Stimulated activated CD4-positive, alpha-beta T cell treated with anti-CD3 and anti-CD28 coated beads, Interleukin-15, amount 100 ng/mL, for 1 hour (primary cell): ENCODE measurements around the gene PKD2.

Experiments
- DNase-seq, 2 donors: peaks; one replicate each; pipeline ENCODE4 v3.0.0-alpha.2; 2020; ENCODE audit warnings: low read depth in 1 of 2, low spot score in 1 of 2

Gene PKD2

DNA sequence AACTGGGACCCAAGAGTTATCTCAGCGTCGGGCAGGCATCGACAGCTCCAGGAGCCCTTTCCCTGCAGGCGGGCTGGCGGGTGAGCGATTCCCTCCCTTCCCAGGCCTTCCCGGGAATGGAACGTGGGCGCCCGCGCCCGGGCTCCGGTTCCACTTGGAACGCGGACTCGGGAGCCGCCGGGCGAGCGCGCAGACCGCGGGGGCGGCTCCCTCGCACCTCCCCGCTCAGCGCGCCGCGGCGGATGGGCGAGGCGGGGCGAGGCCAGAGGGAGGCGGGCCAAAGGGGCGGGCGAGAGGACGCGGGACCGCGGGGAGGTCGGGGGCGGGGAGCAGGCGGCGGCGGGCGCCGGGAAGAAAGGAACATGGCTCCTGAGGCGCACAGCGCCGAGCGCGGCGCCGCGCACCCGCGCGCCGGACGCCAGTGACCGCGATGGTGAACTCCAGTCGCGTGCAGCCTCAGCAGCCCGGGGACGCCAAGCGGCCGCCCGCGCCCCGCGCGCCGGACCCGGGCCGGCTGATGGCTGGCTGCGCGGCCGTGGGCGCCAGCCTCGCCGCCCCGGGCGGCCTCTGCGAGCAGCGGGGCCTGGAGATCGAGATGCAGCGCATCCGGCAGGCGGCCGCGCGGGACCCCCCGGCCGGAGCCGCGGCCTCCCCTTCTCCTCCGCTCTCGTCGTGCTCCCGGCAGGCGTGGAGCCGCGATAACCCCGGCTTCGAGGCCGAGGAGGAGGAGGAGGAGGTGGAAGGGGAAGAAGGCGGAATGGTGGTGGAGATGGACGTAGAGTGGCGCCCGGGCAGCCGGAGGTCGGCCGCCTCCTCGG is at the start of gene PKD2:
PKD2 (plus strand) TSS at position 332 of the 818 bp plus-strand sequence; CDS start at position 431, 99 bp downstream.
- DNase-seq = peak; percentile 40 to 77

DNA sequence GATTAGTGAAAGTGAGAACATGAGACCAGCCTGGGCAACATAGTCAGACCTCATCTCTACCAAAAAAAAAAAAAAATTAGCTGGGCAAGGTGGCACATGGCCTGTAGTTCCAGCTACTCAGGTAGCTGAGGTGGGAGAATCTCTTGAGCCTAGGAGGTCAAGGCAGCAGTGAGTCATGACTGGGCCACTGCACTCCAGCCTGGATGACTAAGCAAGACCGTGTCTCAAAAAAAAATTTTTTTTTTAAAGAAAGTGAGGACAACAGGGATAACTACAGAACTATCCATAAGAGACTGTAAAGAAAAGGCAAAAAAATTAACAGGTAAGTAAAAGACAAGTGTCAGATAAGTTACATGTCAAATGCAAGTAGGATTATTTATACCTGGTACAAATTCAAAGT is 45.4 kb upstream of the PKD2 start:
- no peak for DNase-seq

DNA sequence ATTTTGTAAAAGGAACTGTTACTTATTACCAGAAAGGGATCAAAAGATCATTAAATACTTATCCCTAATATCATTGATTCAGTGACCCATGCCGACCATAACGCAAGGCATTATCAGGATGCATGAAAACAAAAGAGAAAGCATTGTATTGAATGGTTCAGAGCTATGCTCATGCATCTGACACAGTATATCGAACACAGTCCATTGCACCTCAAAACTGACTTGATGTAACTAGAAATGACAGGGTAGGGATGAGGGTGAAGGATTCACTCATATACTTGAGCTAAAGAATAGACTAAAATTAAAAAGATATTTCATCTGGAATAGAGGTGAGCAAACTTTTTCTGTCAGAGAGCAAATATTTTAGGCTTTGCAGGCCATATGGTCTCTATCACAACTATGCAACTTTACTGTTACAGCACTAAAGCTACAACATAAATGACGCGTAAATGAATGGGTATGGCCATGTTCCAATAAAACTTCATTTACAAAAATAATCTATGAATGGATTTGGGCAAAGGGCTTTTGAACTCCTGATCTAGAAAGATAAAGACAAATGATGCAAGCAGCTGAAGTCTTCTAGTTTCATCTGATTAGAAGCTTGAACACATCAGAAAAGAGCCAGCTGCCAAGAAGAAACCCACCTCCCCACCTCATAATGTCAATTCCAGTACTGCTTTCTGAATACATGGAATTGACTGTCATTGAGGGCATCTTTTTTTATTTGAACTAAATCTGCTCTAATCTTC is 44.9 kb upstream of the PKD2 start:
- no peak for DNase-seq

DNA sequence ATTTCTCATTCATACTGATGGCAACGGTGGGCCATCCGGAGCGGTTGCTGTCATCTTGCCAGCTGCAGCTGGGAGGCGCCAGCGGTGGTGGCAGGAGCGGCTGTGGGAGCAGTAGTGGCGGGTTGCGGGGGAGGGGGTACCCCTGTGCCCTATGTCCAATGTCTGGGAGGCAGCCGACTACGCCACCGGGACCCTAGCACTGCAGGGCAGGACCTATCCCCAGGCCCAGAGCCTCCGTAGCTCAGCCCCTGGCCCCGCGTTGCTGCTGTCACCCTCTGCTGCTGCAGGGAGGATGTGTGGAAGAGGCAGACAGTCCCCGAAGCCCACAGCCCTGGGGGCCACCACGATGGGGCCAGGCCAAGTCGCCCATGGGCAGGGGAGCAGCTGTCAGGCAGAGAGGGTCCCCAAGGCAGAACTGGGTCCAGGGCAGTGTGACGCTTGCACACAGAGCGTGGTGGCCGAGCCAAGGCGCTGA is 41.9 kb upstream of the PKD2 start:
- no peak for DNase-seq

DNA sequence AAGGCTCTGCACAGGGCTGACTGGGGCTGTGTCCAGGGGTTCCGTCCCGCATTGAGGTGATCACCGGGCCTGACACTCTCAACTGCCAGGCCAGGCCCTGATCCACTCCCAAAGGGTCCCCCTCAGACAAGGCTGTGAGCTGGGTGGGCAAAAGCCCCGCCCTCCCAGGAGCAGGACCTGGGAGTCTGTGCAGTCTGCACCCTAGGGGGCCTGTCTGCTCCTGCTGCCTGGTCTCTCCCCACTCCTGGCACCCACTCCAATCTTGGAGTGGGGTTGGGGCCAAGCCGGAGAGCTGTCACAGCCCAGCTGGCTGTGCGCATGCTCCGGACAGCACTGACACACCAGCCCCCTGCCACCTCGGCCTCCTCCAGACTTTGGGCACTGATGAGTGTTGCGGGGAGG is 41.3 kb upstream of the PKD2 start:
- no peak for DNase-seq

DNA sequence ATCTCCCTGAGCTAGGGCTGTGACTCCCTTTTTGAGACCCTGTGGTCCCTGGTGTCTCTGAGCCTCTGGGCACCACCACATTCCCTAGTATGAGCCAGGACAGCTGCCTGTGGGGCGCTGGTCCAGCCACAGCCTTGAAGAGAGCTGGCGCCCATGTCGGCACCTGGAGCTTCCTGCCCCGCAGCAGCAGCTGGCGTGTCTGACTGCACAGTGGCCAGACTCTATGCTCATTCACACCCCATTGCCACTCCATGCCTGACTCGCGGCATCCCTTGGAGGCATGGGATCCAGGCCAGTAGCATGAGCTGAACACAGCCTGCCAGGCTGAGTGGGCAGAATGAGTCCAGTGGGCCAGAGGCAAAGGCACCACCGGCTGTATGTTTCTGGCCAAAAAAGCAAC is 40.2 kb upstream of the PKD2 start:
- DNase-seq = no peak

DNA sequence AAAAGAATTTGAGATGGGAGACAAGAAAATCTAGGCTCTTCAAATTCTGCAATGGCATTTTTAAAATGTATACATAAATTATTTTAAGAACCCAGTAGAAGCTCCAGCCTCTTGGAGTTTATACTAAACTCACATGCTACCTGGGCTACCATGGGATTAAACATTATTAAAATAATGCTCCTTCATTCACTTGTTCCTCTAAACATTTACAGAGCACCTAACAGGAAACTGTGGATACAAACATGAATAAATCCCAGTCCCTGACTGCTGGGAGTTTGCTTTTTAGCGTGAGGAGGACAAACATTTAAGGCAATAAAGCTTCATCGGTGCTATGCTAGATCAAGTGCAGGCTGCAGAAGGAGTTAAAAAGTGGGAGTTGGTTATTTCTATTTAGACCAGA is 37.3 kb upstream of the PKD2 start:
- DNase-seq = no peak

DNA sequence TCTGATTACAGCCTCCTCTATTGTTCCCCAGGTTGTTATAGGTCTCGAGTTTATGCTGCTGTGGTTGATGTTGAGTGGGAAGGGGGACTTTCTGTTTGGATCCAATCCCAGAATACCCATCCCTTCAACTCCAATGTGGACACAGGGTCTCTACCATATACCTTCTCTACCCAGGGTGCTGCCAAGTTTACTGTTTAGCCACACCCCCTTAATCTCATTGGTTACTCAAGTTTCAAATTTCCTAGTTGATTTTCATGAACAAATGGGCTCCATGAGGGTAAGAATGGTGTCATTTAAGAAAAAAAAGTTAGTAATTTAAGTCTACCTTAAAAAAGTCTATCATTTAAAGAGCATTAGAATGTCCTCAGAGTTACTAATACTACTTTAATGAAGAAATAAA is 35.6 kb upstream of the PKD2 start:
- no peak for DNase-seq

DNA sequence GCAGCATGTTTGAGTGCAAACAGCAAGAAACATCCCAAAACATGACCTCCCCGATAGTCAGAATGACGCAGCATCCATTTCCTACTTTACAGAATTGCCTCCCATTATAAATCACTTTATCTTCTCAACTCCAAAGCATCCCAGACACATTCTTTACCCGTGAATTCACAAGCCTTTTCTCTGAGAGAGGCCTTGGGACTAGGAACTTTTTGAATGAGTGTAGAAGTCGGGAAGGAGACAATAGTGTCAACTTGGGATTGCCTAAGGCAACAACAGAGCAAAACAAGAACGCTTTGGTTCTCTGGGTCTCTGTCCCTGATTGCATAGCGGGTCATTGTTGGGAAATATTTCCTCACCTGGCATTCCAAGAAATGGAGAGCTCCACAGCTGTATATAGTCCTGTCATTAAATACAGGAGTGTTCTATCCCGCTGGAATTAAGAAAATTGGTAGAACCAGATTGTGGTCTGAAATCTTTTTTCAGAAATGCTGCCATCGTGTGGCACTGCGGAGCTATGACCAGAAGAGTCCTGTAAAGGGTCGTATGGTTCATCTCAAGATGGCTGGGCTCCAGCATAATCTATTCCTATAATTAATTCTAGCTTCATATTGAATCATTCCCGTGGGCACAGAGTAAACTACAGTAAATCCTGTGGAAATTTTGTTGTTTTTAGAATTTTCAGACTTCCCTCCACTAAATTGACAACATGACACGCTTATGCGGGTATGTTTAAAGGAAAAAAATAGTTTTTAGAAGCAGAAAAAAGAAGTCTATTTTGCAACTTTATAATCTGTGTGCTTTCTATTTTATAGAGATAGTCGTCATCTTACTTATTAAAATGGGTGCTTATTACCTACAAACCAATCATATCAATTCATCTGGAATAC is 33.9 kb upstream of the PKD2 start:
- DNase-seq = no peak

DNA sequence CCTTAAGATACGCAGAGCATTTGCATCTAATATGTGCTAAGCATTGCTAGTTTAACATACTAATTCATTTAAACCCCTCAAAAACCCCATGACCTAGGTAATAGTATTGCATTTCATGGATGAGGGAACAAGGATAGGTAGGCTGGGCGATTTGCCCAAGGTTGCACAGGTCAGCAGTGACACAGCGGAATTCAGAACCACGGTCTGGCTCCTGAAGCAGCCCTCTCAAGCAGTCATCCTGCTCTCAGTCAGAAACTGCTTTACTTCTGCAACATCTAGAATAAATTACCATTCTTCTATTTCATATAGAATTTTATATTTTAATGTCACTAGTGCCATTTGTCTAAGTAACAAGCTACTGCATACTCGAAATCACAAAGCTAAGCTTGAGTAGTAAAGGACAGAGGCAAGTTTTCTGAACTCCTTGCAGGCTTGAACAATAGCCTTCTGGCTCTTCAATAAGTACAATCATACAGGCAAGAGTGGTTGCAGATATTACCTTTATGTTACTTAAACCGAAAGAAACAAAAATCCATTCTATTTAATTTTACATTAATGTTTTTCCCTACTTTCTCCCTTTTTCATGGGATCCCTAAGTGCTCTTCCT is 32.5 kb upstream of the PKD2 start:
- DNase-seq = no peak

DNA sequence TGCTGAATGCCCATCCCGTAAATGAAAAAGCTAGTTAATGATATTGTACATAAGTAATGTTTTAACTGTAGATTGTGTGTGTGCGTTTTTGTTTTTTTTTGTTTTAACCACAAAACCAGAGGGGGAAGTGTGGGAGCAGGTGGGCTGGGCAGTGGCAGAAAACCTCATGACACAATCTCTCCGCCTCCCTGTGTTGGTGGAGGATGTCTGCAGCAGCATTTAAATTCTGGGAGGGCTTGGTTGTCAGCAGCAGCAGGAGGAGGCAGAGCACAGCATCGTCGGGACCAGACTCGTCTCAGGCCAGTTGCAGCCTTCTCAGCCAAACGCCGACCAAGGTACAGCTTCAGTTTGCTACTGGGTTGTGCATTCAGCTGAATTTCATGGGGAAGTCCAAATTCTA is 32.0 kb upstream of the PKD2 start, which contains the start of gene SPP1:
SPP1 (plus strand) TSS at position 249 of the 400 bp plus-strand sequence. CDS start 1,182 bp downstream, outside the sequence.
- DNase-seq = no peak

DNA sequence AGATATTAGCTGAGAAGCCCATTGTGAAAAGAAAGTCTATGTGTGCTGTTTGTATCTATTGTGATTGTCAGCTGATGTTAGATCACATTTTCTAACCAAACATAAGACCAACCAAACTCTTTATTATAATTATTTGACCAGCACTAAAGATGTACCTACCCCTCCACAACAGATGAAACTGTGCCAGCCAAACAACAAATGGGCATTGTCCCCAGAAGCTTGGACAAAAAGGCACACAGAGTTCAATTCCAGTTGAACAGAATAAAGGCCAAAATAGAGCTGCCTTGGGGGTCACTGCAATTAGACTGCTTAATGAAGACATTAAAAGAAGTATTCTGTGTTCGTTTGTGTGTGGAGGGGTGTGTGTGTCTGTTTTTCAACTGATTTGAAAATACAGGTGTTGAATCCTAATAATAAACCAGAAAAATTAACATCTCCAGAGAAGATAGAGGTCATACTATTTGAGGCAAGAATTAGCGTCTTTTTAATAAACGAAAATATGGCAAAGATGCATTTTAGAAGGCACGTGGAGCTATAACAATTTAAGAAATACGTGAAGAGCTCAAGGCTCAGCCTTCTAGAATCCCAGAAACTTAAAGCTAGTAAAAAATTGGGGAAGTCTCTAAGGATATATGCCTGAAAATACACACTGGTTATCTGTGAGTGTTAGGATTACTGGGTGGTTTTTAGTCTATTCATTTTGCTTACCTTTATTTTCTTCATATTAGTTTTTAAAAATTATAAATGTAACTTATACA is 29.7 kb upstream of the PKD2 start:
- no peak for DNase-seq

DNA sequence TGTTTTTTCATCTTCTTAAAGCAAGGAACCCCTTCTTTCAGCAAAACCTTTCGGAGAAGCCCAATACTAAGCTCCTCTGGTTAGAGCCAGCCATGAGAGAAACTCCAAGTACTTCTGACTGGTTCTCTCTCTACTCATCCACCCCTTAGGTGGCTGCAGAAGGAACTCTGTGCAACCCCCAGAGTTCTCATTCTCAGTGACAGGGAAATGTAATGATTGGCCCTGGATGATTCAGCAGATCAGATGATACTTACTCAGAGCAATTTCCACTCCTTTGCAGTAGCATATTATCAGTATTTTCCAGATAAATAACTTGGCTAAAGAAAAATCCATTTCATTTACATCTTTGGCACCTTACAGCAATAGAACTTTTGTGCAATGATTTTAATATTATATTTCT is 28.8 kb upstream of the PKD2 start:
- DNase-seq = no peak

DNA sequence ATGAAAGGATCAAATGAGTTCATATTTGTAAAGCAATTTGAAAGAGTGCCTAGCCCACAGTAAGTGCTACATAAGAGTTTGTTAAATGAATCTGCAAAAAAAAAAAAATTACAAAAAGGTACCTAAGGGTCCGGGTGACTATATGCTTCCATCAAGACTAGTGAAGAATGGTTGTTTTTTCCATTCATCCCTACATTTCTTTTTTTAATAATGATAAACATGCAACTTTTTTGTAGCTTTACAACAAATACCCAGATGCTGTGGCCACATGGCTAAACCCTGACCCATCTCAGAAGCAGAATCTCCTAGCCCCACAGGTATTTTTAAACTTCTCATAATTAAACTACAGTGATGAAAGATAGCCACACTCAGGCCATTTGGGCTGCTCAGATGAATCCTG is 27.6 kb upstream of the PKD2 start:
- DNase-seq = no peak

DNA sequence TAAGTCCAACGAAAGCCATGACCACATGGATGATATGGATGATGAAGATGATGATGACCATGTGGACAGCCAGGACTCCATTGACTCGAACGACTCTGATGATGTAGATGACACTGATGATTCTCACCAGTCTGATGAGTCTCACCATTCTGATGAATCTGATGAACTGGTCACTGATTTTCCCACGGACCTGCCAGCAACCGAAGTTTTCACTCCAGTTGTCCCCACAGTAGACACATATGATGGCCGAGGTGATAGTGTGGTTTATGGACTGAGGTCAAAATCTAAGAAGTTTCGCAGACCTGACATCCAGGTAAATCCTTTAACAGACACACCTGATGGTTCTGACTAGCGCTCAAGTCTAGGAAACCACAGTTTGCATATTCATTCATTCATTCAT is 25.9 kb upstream of the PKD2 start:
- DNase-seq = no peak

DNA sequence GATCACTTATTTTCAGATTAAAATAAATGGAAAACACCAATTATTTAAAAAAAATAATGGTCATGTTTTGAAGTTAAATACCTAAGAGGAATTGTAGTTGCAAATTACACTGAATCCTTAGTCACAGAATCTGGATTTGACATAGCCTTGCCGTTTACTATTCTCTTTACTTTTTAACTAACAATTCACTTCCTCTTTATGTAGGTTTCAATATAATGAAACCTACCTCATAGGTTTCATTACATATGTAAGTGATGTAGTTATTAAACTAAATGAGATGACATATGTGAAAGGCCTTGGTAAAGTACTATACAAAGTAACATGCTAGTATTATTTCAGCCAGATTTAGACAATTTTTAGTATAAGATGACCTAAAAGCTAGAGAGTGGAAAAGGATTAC is 25.4 kb upstream of the PKD2 start:
- no peak for DNase-seq

DNA sequence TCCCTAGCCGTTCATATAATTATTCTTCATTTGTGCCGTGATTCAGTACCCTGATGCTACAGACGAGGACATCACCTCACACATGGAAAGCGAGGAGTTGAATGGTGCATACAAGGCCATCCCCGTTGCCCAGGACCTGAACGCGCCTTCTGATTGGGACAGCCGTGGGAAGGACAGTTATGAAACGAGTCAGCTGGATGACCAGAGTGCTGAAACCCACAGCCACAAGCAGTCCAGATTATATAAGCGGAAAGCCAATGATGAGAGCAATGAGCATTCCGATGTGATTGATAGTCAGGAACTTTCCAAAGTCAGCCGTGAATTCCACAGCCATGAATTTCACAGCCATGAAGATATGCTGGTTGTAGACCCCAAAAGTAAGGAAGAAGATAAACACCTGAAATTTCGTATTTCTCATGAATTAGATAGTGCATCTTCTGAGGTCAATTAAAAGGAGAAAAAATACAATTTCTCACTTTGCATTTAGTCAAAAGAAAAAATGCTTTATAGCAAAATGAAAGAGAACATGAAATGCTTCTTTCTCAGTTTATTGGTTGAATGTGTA is 24.9 kb upstream of the PKD2 start:
- no peak for DNase-seq

DNA sequence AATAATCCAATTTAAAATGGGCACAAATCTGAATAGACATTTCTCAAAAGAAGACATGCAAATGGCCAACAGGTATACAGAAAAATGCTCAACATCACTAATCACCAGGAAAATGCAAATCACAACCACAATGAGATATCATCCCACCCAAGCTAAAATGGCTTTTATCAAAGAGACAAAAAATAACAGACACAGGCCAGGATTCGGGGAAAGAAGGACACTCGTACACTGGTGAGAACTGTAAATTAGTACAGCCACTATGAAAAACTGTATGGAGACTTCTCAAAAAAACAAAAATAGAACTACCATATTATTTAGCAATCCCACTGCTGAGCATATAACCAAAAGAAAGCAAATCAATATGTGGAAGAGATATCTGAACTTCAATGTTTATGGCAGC is 23.4 kb upstream of the PKD2 start:
- DNase-seq = no peak

DNA sequence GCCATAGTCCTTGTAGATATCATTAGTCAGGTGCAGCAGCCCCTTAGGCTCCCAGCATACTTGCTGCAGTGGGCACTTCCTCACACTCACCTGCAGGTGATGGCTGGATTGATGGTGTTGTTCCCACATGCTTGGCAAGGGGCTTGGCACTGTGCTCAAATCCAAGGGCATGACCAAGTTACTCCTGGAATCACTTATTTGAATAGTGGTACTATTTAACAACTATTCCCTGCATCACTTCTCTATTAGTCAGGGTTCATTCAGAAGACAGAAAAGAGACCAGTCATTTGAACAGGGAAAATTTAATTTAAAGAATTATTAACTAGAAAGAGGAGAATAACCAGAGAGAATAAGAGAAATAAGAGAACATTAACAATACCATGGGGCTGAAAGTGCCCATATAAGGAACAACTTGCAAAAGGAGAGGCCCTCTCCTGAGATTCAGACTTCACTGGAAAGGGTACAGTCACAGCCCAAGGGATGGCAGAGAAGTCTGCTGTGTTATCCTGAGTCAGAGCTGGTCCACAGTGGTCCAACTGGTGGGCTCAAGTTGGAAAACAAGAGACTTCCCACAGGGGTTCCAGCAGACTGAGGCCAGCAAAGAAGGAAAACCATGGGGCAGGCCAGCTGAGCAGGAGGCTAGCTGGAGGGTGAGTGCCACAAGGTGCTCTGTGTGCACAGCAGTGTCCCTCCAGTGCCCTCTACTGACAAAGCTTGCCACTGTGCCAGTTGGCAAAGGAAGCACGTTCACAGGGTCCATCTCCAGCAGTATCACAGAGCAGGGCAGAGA is 22.1 kb upstream of the PKD2 start:
- DNase-seq = no peak
